GM13976 (cell line): ENCODE measurements around the gene FLT3LG.

Source experiments
- DNase-seq: peaks from one replicate; pipeline ENCODE4 v3.0.0; 2012; ENCODE audit warnings: low spot score
- in situ Hi-C: fragments of 300-500 bp; cut with MboI; formaldehyde crosslinking; loops from one replicate; pipeline ENCODE4 v1.12.0; 2022; ENCODE audit warnings: low sequenced_read_pairs, mixed read lengths, inconsistent platforms; ENCODE audit not compliant: unreplicated experiment
- TF ChIP-seq, protein P1 (sequence below): IDR thresholded peaks from 2 replicates; pipeline ENCODE4 v1.5.1; 2012; ENCODE audit warnings: borderline replicate concordance, mild to moderate bottlenecking; ENCODE audit not compliant: insufficient read depth; ENCODE audit errors: extremely low read depth, missing control alignments, control extremely low read depth

The FLT3LG gene

DNA sequence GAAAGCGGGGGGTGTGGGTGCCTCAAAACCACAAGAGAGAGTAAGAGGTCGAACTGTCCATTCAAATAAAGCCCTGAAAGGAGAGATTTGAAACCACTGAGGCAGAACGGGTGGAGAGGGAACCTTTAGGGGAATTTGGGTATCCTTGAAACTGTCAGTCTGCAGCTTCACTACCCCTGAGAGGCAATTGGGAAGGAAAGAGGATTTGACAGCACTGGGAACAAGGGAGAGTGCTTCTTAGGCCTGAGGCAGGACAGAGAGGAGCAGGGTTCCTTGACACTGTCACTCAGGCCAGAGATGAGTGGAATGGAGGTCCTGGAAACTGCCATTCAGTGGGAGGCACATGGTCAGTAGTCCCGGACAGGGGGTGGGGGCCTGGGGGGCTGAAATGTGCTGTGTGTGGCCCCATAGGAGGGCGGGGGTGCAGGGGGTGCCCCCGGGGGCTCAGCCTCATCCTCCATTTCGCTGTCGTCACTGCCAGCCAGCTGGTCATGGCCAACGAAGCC lies 43.8 kb upstream of the FLT3LG start:
- DNase-seq, result peak; percentile 33
- TF ChIP-seq, protein P1, sequence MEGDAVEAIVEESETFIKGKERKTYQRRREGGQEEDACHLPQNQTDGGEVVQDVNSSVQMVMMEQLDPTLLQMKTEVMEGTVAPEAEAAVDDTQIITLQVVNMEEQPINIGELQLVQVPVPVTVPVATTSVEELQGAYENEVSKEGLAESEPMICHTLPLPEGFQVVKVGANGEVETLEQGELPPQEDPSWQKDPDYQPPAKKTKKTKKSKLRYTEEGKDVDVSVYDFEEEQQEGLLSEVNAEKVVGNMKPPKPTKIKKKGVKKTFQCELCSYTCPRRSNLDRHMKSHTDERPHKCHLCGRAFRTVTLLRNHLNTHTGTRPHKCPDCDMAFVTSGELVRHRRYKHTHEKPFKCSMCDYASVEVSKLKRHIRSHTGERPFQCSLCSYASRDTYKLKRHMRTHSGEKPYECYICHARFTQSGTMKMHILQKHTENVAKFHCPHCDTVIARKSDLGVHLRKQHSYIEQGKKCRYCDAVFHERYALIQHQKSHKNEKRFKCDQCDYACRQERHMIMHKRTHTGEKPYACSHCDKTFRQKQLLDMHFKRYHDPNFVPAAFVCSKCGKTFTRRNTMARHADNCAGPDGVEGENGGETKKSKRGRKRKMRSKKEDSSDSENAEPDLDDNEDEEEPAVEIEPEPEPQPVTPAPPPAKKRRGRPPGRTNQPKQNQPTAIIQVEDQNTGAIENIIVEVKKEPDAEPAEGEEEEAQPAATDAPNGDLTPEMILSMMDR, result no peak
- in situ Hi-C loops, result loop anchor here (25.0 kb wide), 1 partner anchor 168 kb away; no protein-coding TSS in a partner anchor

DNA sequence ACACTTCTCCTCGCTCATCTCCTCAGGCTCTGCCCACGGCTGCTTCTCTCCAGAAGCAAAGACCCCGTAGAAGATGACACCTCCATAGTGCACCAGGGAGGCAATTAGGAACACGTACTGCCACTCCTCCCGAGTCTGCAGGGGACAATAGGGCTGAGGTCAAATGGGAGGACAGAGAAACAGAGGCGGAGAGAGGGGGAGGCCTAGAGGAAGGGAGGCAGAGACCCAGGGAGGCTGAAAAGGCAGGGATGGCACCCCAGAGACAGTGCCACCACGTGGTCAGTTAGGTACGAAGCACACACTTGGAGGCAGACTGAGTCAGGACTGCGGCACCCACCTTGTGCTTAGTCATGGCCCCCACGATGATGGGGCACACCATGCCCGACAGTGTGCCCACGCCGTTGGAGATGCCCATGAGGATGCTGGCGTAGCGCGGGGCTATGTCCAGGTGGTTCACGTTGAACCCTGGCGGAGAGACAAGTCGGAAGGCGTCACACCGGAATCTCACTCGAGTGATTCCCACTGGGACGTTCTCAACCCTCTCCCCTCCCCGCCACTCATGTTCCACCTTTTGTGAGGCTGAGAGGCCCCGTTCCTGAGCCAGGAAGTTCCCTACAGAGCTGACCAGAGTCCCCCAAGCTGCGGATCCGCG lies 43.2 kb upstream of the FLT3LG start:
- TF ChIP-seq, protein P1, result peak; percentile 6
- DNase-seq, result peak; percentile 66
- in situ Hi-C loops, result loop anchor here (25.0 kb wide), 1 partner anchor 169 kb away; no protein-coding TSS in a partner anchor

DNA sequence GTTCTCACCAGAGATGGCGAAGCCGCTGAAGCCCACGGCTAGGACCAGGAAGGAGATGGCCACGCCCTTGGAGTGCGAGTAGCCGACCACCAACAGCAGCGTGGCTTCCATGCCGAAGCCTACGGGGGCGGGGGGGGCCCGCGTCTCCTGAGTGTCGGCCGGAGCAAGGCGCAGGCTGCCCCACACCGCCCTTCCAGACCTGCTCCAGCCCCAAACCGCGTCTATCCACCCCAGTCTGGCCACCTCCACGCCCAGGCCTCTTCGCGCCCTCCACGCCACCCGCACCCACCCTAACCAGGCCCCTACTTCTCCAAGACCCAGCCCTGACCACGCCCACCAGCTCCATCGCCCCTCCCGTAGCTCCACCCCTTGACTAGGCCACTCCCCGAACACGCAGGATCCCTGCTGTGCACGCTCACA lies 42.7 kb upstream of the FLT3LG start:
- DNase-seq, result peak; percentile 53
- TF ChIP-seq, protein P1, result no peak
- in situ Hi-C loops, result loop anchor here (25.0 kb wide), 1 partner anchor 169 kb away; no protein-coding TSS in a partner anchor

DNA sequence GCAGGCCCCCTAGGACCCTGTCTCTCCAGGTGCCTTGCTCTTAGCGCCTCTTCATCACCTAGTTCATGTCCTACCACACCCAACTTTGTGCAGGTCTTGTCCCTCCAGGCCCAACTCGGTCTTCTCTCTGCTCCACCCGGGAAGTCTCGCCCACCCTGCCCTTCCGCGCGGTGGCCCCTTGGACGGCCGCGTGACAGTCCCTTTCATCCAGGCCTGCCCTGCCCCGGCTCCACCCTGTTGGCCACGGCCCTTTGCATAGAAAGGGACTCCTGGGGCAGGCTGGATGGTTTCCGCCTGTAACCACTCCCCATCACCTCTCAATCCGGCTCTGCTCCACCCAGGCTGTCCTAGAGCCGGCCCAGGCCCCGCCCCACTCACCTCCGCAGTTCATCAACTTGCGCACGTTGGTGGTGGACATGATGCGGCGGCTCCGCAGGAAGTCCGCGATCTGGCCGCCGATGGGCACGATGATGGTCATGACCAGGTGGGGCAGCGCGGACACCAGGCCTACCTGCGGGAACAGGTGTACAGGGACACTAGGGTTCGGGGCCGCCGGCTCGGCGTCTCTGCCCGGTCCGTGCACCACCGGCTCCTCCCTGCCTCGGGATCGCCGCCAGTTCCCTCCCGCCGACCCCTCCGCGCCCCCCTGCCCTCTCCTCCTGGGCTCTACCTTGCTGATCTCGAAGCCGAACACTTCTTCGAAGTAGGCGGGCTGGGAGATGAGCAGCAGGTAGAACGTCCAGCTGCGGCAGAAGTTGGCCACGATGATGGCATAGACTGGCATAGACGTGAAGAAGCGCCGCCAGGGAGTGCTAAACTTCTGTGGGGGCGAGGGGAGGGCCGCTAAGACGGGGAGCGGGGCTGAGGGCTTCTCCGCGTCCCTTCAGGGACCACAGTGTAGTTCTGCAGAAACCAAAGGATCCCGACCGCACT lies 41.6 kb upstream of the FLT3LG start:
- in situ Hi-C loops, result loop anchor here (25.0 kb wide), 1 partner anchor 170 kb away; no protein-coding TSS in a partner anchor

DNA sequence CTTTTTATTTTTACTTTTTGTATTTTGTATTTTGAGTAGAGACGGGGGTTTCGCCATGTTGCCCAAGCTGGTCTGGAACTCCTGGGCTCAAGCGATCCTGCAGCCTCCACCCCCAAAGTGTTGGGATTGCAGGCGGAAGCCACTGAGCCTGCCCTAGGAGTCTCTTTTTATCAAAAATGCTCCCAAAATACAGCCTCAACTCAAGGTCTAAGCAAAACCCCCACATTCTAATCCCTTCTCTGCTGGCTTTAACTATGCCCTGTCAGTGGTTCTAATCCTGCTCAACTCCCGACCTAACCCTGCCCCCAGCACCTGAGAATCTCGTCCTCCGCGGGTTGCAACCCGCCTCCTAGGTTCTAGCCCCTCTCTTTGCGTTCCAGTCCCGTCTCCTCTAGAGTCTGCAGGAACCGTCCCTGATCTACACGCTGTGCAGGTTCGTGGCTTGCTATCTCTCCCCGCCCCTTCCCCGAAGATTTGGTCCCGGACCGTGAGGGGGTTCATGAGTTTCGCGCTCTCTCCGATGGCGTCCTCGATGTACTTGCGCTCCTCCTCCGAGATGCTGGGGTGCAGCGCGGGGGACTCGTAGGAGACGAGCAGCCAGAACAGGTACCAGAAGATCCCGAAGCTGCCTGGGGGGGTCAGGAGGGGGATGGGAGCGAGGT lies 40.6 kb upstream of the FLT3LG start:
- DNase-seq, result no peak
- in situ Hi-C loops, result loop anchor here (25.0 kb wide), 1 partner anchor 171 kb away; no protein-coding TSS in a partner anchor
- TF ChIP-seq, protein P1, result no peak

More for the DNA sequence above, 41.6 kb upstream of the FLT3LG start:
- DNase-seq, result peak; percentile 63
- TF ChIP-seq, protein P1, result no peak

DNA sequence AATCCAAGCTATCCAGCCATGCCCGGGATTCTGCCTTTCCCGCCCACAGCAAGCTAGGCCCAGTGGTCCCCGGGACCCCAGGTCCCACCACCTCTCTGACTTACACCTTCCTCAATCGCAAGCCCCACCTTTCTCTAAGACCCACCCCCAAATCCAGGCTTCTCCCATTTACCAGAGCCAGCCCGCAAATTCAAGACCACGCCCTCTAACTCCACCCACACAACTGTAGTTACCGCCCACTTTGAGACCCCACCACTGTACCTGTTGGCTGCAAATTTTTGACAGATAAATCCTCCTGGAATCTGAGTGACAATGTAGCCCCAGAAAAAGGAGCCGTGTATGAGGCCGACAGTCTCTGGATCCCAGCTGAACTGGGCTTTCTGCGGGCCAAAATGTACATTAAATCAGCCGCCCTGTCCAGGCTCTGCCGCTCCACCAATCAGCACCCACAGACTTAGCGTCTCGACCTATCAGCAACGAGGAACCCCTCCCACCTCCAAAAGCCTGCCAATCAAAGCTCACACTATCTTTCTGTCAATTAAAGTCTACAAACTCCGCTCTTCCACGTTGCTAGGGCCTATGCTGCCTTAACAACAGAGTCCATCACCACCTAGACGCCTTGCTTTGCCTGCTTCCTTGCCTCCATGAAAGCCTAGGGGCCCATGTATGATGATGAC lies 39.0 kb upstream of the FLT3LG start:
- in situ Hi-C loops, result loop anchor here (25.0 kb wide), 1 partner anchor 173 kb away; no protein-coding TSS in a partner anchor
- no peak for DNase-seq
- TF ChIP-seq, protein P1, result no peak
